ENCODE results near the gene NPAS3. TPM values are rescaled to one million over a fixed set of nuclear protein-coding genes. Genes with fewer than 3 reads are reported as not detected.

The NPAS3 gene
- total and polyA plus RNA-seq, 2 donors (not counting 1 experiment from before 2014, with no cell fraction given) = 0.10 to 0.50 TPM

DNA sequence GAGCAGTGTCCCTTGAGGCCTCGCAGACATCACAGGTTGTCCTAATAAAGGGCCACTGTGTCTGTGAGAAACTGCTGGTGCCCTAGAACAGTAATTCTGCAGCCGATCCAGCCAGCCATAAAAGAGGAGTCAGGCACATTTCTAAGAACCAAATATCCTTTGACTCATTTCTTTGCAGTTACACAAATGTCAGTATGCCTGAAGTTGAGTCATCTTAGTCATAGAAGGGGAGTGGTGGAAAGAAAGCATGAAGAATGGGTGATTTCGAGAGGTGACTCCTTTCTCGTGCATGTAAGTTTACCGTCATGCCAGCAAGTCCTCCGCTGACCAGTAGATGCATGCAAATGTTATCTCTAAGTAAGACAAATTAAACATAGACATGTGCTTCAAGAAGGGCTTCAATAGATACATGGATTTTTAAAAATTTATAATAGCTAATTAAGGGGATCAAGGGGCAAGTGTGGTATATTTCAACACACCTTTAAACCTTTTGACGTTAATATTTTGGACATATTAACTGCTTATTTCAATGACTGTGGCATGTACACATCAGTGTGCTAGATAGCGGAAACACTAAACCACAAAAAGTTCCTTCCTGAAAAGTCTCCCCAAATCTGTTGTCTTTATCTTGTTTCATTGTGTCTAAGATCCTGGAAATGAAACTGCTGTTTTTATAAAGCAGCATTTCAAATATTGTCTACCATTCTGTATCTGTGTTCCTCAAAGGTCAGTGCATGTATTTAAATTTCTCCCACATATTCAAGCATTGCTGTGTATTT is 497.4 kb downstream of the NPAS3 start:
- H4K20me1 ChIP-seq (ENCODE audit: control insufficient read depth, extremely low read depth, insufficient read depth, low read length) = no peaks in the 10 kb centered on the region
- no peak overlapping the region for H3K27ac ChIP-seq (ENCODE audit: insufficient read depth, low read length)
- H3K36me3 ChIP-seq (ENCODE audit: control insufficient read depth, insufficient read depth, low read length) = no peaks in the 10 kb centered on the region
- H3K4me3 ChIP-seq (replicated peaks in 1 of 4; ENCODE audit: control extremely low read depth in 1 of 4, insufficient read depth in 1 of 4, low read depth in 3 of 4, low read length in 4 of 4) = no peak overlapping the region
- H3K4me1 ChIP-seq (ENCODE audit: control insufficient read depth, extremely low read depth, insufficient read depth, low read length) = no peaks in the 10 kb centered on the region
- no peaks in the 10 kb centered on the region for H3K9me3 ChIP-seq (ENCODE audit: control insufficient read depth, insufficient read depth, low read depth, low read length)
- no peak overlapping the region for H3K4me2 ChIP-seq (ENCODE audit: extremely low read depth, insufficient read depth, low read length)
- no peaks in the 10 kb centered on the region for H3K79me2 ChIP-seq (ENCODE audit: control insufficient read depth, insufficient read depth, low read length)
- peak; percentile 46 to 98 for DNase-seq (ENCODE audit: low read depth in 2 of 2)
- H2AFZ ChIP-seq (ENCODE audit: low read length) = no peak overlapping the region
- no peak overlapping the region for H3K9ac ChIP-seq (ENCODE audit: insufficient read depth, low read length)
- no peak for TF ChIP-seq EZH2 (IDR thresholded peaks at IDR 0.05; ENCODE audit: low read length, missing control alignments)
- TF ChIP-seq, protein P1, sequence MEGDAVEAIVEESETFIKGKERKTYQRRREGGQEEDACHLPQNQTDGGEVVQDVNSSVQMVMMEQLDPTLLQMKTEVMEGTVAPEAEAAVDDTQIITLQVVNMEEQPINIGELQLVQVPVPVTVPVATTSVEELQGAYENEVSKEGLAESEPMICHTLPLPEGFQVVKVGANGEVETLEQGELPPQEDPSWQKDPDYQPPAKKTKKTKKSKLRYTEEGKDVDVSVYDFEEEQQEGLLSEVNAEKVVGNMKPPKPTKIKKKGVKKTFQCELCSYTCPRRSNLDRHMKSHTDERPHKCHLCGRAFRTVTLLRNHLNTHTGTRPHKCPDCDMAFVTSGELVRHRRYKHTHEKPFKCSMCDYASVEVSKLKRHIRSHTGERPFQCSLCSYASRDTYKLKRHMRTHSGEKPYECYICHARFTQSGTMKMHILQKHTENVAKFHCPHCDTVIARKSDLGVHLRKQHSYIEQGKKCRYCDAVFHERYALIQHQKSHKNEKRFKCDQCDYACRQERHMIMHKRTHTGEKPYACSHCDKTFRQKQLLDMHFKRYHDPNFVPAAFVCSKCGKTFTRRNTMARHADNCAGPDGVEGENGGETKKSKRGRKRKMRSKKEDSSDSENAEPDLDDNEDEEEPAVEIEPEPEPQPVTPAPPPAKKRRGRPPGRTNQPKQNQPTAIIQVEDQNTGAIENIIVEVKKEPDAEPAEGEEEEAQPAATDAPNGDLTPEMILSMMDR (conservative IDR thresholded peaks at IDR 0.05 in 1 of 2, IDR thresholded peaks at IDR 0.05 in 1 of 2; ENCODE audit: low read depth in 1 of 2, low read length in 2 of 2) = no peak
- H3K27me3 ChIP-seq (ENCODE audit: control insufficient read depth, insufficient read depth, low read length) = no peaks in the 10 kb centered on the region

DNA sequence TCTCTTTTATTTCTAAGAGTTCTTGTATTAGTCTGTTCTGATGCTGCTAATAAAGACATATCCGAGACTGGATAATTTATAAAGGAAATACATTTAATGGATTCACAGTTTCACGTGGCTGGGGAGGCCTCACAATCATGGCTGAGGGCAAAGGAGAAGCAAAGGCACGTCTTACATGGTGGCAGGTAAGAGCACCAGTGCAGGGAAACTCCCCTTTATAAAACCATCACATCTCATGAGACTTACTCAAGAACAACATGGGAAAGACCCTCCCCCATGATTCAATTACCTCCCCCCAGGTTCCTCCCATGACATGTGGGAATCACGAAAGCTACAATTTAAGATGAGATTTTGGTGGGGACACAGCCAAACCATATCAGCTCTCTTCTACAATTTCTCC is 503.0 kb downstream of the NPAS3 start:
- no peak overlapping the region for H3K27ac ChIP-seq (ENCODE audit: insufficient read depth, low read length)
- H2AFZ ChIP-seq (ENCODE audit: low read length) = no peak overlapping the region
- no peak for TF ChIP-seq EZH2 (IDR thresholded peaks at IDR 0.05; ENCODE audit: low read length, missing control alignments)
- TF ChIP-seq, protein P1 (conservative IDR thresholded peaks at IDR 0.05 in 1 of 2, IDR thresholded peaks at IDR 0.05 in 1 of 2; ENCODE audit: low read depth in 1 of 2, low read length in 2 of 2) = no peak
- no peaks in the 10 kb centered on the region for H3K79me2 ChIP-seq (ENCODE audit: control insufficient read depth, insufficient read depth, low read length)
- no peaks in the 10 kb centered on the region for H3K36me3 ChIP-seq (ENCODE audit: control insufficient read depth, insufficient read depth, low read length)
- no peak overlapping the region for H3K9ac ChIP-seq (ENCODE audit: insufficient read depth, low read length)
- H4K20me1 ChIP-seq (ENCODE audit: control insufficient read depth, extremely low read depth, insufficient read depth, low read length) = no peaks in the 10 kb centered on the region
- H3K9me3 ChIP-seq (ENCODE audit: control insufficient read depth, insufficient read depth, low read depth, low read length) = no peaks in the 10 kb centered on the region
- H3K4me2 ChIP-seq (ENCODE audit: extremely low read depth, insufficient read depth, low read length) = no peak overlapping the region
- H3K27me3 ChIP-seq (ENCODE audit: control insufficient read depth, insufficient read depth, low read length) = no peaks in the 10 kb centered on the region
- H3K4me1 ChIP-seq (ENCODE audit: control insufficient read depth, extremely low read depth, insufficient read depth, low read length) = no peaks in the 10 kb centered on the region
- DNase-seq (ENCODE audit: low read depth in 2 of 2) = no peak
- H3K4me3 ChIP-seq (replicated peaks in 1 of 4; ENCODE audit: control extremely low read depth in 1 of 4, insufficient read depth in 1 of 4, low read depth in 3 of 4, low read length in 4 of 4) = no peak overlapping the region

DNA sequence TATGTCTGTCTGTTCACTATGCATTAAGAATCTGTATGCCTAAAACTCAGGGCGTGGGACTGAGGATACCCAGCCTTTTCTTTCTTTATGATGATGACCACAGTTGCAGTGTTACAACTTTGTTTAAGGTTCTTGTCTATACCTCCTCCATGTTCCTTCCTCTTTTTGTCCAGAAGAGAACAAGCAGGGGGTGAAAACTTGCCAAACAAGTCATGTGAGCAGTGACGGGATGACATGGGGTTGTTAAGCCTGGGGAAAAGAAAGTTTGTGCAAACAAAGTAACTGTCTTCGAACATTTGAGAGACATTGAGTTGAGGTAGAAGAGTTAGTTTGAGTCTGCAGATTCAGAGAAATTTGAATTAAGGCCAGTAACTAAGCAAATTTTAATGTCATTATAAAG is 505.5 kb downstream of the NPAS3 start:
- Histone ChIP-seq H3K79me2 (ENCODE audit: control insufficient read depth, insufficient read depth, low read length) (no peaks in the 10 kb centered on the region), H2AFZ (ENCODE audit: low read length) (no peak overlapping the region), H3K27me3 (ENCODE audit: control insufficient read depth, insufficient read depth, low read length) (no peaks in the 10 kb centered on the region), H3K9me3 (ENCODE audit: control insufficient read depth, insufficient read depth, low read depth, low read length) (no peaks in the 10 kb centered on the region), H3K9ac (ENCODE audit: insufficient read depth, low read length) (no peak overlapping the region), H3K27ac (ENCODE audit: insufficient read depth, low read length) (no peak overlapping the region), H3K4me2 (ENCODE audit: extremely low read depth, insufficient read depth, low read length) (no peak overlapping the region), H3K4me1 (ENCODE audit: control insufficient read depth, extremely low read depth, insufficient read depth, low read length) (no peaks in the 10 kb centered on the region), H3K4me3 (replicated peaks in 1 of 4; ENCODE audit: control extremely low read depth in 1 of 4, insufficient read depth in 1 of 4, low read depth in 3 of 4, low read length in 4 of 4) (no peak overlapping the region), H3K36me3 (ENCODE audit: control insufficient read depth, insufficient read depth, low read length) (no peaks in the 10 kb centered on the region), H4K20me1 (ENCODE audit: control insufficient read depth, extremely low read depth, insufficient read depth, low read length) (no peaks in the 10 kb centered on the region)
- TF ChIP-seq, protein P1 (conservative IDR thresholded peaks at IDR 0.05 in 1 of 2, IDR thresholded peaks at IDR 0.05 in 1 of 2; ENCODE audit: low read depth in 1 of 2, low read length in 2 of 2) = no peak
- no peak for TF ChIP-seq EZH2 (IDR thresholded peaks at IDR 0.05; ENCODE audit: low read length, missing control alignments)
- DNase-seq (ENCODE audit: low read depth in 2 of 2) = no peak
